OCI-LY7 (cell line): ENCODE measurements around the gene MAPK4. TPM values are rescaled to one million over a fixed set of nuclear protein-coding genes. Genes with fewer than 3 reads are reported as not detected.

Source experiments
- BruUV-seq: library from RNA; stranded (reverse); fragments of 400-500 nt; replicated peaks from 2 replicates; lab custom pipeline; 2021; lab: Mats Ljungman, UMichigan
- CTCF ChIA-PET: fragments of 300-600 bp; sonication (Branson Sonifier 250); formaldehyde crosslinking; loops from one replicate; lab custom pipeline; 2022; ENCODE audit warnings: antibody characterized with exemption; ENCODE audit not compliant: unreplicated experiment; lab: Charles Lee
- POLR2A ChIA-PET: fragments of 300-600 bp; sonication (Branson Sonifier 250); formaldehyde crosslinking; loops from one replicate; lab custom pipeline; 2022; ENCODE audit warnings: antibody characterized with exemption; lab: Charles Lee
- DNase-seq: peaks from one replicate; pipeline ENCODE4 v3.0.0-alpha.2; 2015; ENCODE audit warnings: low spot score
- H2AFZ ChIP-seq: fragments of 200-600 bp; sonication (generic), shearing (Covaris generic); 2 replicates; pipeline ENCODE4 v1.6.1; 2014; ENCODE audit warnings: mild to moderate bottlenecking, antibody characterized with exemption, low read length, moderate library complexity
- H3K27ac ChIP-seq: fragments of 200-600 bp; sonication (generic); 2 replicates; pipeline ENCODE4 v1.5.1; 2014; ENCODE audit warnings: mixed run types, low read depth, mild to moderate bottlenecking, moderate library complexity, low read length, inconsistent platforms; ENCODE audit not compliant: poor library complexity, severe bottlenecking
- H3K36me3 ChIP-seq: fragments of 200-600 bp; sonication (generic); 2 replicates; pipeline ENCODE4 v1.6.1; 2014; ENCODE audit warnings: mild to moderate bottlenecking, antibody characterized with exemption, low read length, moderate library complexity, mixed read lengths; ENCODE audit not compliant: insufficient read depth
- H3K4me1 ChIP-seq: fragments of 200-600 bp; sonication (generic); 2 replicates; pipeline ENCODE4 v1.5.1; 2014; ENCODE audit warnings: mild to moderate bottlenecking, low read length; ENCODE audit not compliant: insufficient read depth, poor library complexity, severe bottlenecking
- H3K4me2 ChIP-seq: fragments of 200-600 bp; sonication (generic); 2 replicates; pipeline ENCODE4 v1.6.1; 2014; ENCODE audit warnings: mild to moderate bottlenecking, low read length
- H3K4me3 ChIP-seq: fragments of 200-600 bp; sonication (generic); 2 replicates; pipeline ENCODE4 v1.5.1; 2014; ENCODE audit warnings: mild to moderate bottlenecking, low read depth, low read length; ENCODE audit not compliant: poor library complexity, severe bottlenecking
- H3K79me2 ChIP-seq: fragments of 200-600 bp; sonication (generic); 2 replicates; pipeline ENCODE4 v1.6.1; 2016; ENCODE audit warnings: low read depth, mild to moderate bottlenecking, low read length, moderate library complexity, mixed read lengths; ENCODE audit not compliant: insufficient read depth
- H3K9me2 ChIP-seq: fragments of 200-600 bp; sonication (generic); 2 replicates; pipeline ENCODE4 v1.6.1; 2016; ENCODE audit warnings: mild to moderate bottlenecking, low read length, mixed read lengths; ENCODE audit not compliant: insufficient read depth
- H3K9me3 ChIP-seq: fragments of 200-600 bp; sonication (generic); 2 replicates; pipeline ENCODE4 v1.6.1; 2014; ENCODE audit warnings: mild to moderate bottlenecking, mixed run types, low read length, mixed read lengths
- H4K20me1 ChIP-seq: fragments of 200-600 bp; sonication (generic); 2 replicates; pipeline ENCODE4 v1.6.1; 2014; ENCODE audit warnings: mild to moderate bottlenecking, antibody characterized with exemption, low read length, moderate library complexity, mixed read lengths; ENCODE audit not compliant: insufficient read depth
- EZH2phosphoT487 ChIP-seq: fragments of 200-600 bp; sonication (generic); IDR thresholded peaks from 2 replicates; pipeline ENCODE4 v1.6.1; 2018; ENCODE audit warnings: low read depth, borderline replicate concordance, mild to moderate bottlenecking, mixed run types, antibody characterized with exemption, low read length, moderate library complexity, mixed read lengths
- intact Hi-C: fragments of 100-400 bp; cut with micrococcal nuclease; formaldehyde crosslinking; loops from one replicate; pipeline ENCODE4 v1.10.0; 2022; ENCODE audit not compliant: unreplicated experiment
- total RNA-seq, 2 experiments: library from RNA; depleted of rRNA in 1 of 2; stranded (reverse); fragments of >200 nt in 1 of 2; shearing (Covaris generic) in 1 of 2; gene quantifications; 2 replicates each; pipeline ENCODE4 v1.2.3, GENCODE V29; 2014 to 2022
- TF ChIP-seq, protein P1 (sequence below): fragments of 200-600 bp; sonication (generic); conservative IDR thresholded peaks from 2 replicates; pipeline ENCODE4 v1.5.1; 2014; ENCODE audit warnings: mild to moderate bottlenecking, antibody characterized with exemption, low read length, moderate library complexity, mixed read lengths

MAPK4 gene
- total RNA-seq, 2 experiments from 2014 or later = not detected

DNA sequence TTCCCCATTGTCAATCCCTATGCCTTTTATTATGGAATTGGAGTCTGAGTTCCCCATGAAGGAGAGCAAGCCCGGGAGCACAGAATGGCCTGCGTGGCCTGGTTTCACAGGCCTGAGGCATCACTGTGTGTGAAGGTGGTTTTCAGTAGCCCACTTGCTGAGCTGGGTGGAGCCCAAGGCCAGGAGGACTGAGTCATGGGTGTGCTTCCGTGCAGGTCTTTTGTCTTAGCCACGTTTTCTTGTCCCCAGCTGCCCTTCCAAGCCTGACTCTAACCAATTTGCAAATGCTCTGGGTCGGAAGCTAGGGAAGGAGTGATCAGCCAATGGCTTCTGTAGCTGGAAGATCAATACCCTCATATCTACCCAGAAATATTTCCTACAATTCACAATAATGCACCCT is 119.2 kb downstream of the MAPK4 start:
- Histone ChIP-seq H3K36me3 (no peaks in the 10 kb centered on the region), H3K4me2 (no peak overlapping the region), H3K4me1 (no peaks in the 10 kb centered on the region), H4K20me1 (no peaks in the 10 kb centered on the region), H3K9me3 (no peaks in the 10 kb centered on the region), H2AFZ (no peak overlapping the region), H3K79me2 (no peaks in the 10 kb centered on the region), H3K4me3 (no peak overlapping the region), H3K9me2 (no peaks in the 10 kb centered on the region), H3K27ac (no peak overlapping the region)
- TF ChIP-seq EZH2phosphoT487 = no peak
- TF ChIP-seq, protein P1, sequence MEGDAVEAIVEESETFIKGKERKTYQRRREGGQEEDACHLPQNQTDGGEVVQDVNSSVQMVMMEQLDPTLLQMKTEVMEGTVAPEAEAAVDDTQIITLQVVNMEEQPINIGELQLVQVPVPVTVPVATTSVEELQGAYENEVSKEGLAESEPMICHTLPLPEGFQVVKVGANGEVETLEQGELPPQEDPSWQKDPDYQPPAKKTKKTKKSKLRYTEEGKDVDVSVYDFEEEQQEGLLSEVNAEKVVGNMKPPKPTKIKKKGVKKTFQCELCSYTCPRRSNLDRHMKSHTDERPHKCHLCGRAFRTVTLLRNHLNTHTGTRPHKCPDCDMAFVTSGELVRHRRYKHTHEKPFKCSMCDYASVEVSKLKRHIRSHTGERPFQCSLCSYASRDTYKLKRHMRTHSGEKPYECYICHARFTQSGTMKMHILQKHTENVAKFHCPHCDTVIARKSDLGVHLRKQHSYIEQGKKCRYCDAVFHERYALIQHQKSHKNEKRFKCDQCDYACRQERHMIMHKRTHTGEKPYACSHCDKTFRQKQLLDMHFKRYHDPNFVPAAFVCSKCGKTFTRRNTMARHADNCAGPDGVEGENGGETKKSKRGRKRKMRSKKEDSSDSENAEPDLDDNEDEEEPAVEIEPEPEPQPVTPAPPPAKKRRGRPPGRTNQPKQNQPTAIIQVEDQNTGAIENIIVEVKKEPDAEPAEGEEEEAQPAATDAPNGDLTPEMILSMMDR = no peak
- CTCF ChIA-PET = no interaction called here
- intact Hi-C loops = no loop called here
- BruUV-seq = no TSS peak
- POLR2A ChIA-PET = no interaction called here
- no peak for DNase-seq

DNA sequence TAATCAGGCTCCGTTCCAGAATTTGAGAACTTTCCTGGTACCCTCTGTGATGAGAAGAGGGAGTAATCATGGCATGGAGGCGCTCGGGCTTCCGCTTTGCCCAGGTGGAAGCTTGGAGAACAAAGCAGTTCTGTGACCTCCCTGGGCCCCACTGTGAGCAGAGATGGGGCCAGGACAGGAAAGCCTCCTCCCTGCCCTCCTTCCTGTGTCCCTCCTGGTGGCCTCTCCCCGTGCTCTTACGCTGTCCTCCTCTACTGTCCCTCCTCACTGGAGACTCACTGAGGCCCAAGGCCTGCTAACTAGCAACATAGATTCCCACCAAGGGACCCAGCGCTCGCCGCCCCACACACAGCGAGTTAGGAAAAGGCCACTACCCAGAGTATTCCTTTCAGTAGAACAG is 119.8 kb downstream of the MAPK4 start:
- Histone ChIP-seq H3K9me3 (no peaks in the 10 kb centered on the region), H3K4me3 (no peak overlapping the region), H3K4me1 (no peaks in the 10 kb centered on the region), H4K20me1 (no peaks in the 10 kb centered on the region), H3K4me2 (no peak overlapping the region), H3K27ac (no peak overlapping the region), H3K9me2 (no peaks in the 10 kb centered on the region), H2AFZ (no peak overlapping the region), H3K79me2 (no peaks in the 10 kb centered on the region), H3K36me3 (no peaks in the 10 kb centered on the region)
- intact Hi-C loops = no loop called here
- TF ChIP-seq, protein P1 = no peak
- no peak for TF ChIP-seq EZH2phosphoT487
- DNase-seq = no peak
- BruUV-seq = no TSS peak
- ChIA-PET CTCF (no interaction called here), POLR2A (no interaction called here)

DNA sequence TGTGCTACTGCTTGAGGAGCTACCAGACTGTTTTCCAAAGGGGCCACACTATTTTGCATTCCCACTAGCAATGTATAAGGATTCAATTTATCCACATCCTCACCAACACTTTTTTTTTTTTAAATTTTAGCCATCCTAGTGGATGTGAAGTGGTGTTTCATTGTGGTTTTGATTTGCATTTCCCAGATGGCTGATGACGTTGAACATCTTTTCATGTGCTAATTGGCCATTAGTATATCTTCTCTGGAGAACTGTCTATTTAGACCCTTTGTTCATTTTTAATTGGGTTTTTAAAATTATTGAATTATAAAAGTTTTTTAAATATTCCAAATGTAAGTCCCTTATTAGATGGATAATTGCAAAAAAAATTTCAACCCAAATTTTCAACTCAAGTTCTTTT is 121.1 kb downstream of the MAPK4 start:
- POLR2A ChIA-PET = no interaction called here
- intact Hi-C loops = no loop called here
- BruUV-seq = no TSS peak

More for the DNA sequence above, 121.1 kb downstream of the MAPK4 start:
- H3K9me2 ChIP-seq = no peaks in the 10 kb centered on the region
- no peak overlapping the region for H3K4me2 ChIP-seq
- no peaks in the 10 kb centered on the region for H3K9me3 ChIP-seq
- H2AFZ ChIP-seq = no peak overlapping the region
- CTCF ChIA-PET = no interaction called here
- TF ChIP-seq, protein P1 = no peak
- TF ChIP-seq EZH2phosphoT487 = no peak
- DNase-seq = no peak
- no peak overlapping the region for H3K4me3 ChIP-seq
- H4K20me1 ChIP-seq = no peaks in the 10 kb centered on the region
- H3K36me3 ChIP-seq = no peaks in the 10 kb centered on the region
- no peaks in the 10 kb centered on the region for H3K4me1 ChIP-seq
- H3K27ac ChIP-seq = no peak overlapping the region
- H3K79me2 ChIP-seq = no peaks in the 10 kb centered on the region
